SH-SY5Y (cell line): ENCODE data around the gene FSTL4.

Experiments used
- GATA2 ChIP-seq: IDR thresholded peaks from 2 replicates; pipeline ENCODE4 v1.6.1; 2011; ENCODE audit warnings: mild to moderate bottlenecking, low read depth, low read length
- GATA3 ChIP-seq: IDR thresholded peaks from 2 replicates; pipeline ENCODE4 v1.6.1; 2011; ENCODE audit warnings: low read depth, mild to moderate bottlenecking, low read length, moderate library complexity

FSTL4 gene

GRCh38 chr5:133317558-133317957 lies 294.8 kb downstream of the FSTL4 start:
- TF ChIP-seq GATA3: no peak
- TF ChIP-seq GATA2: no peak

DNA sequence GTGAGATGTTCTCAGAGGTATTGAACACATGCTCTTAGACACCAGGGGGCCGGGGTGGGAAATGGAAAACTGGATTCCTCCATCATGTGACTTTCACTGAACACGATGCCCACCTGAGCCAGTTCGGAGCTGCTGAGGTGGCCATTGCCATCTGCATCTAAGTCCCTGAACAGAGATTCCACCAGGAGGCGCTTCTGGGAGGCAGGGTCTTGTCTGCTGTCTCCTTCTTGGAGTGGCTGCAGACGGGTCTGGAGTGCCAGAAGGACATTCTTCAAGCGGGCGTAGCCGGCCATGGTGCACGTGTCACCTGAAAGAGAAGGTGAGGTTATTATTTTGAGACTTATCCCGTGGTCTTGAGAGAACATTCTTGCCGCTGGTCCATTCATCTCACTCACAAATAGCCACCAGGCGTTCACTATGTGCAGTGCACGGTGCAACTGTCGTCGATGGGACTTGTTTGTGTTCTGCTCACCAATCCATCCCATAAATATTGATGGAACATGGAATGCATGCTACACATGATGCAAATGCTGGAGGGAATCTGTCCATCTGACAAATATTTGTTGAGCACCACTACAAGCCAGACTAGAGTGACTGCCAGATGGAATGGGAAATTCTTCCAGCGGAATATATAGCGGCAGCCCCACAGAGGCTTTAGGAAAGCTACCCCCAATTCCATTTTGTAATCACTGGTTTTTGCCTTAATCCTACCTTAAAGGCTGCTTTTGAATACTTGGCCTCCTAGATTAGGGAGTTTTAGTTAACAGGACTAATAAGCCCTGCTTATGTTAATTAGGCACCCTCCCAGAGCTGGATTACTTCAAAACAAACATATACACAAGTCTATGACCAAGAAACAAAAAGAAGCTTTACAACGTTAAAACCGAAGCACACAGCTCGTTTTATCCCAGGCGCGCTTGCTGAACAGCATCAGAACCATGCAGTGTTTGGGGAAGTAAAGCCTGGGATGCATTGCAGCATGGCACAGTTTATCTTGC lies 295.7 kb downstream of the FSTL4 start:
- no peak for TF ChIP-seq GATA3
- no peak for TF ChIP-seq GATA2

GRCh38 chr5:133314086-133314485 lies 298.3 kb downstream of the FSTL4 start:
- TF ChIP-seq GATA2 (no peak), GATA3 (no peak)

DNA sequence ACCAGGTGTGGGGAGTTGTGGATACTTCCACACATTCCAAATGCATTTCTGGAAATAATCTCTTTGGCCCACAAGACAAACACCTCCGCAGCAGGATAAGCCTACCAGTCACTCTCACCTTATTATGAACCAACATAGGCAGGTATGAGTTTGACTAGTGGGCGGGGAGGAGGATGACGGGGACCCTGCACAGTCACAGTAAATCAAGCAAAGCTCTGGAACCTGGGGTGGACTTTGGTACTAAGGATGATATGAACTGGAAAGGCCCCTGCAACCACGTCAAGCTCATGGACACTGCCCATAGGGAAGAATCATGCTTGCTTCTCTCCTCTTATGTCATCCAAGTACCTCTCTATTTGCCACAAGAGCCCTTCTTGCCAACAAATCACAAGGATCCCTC lies 301.2 kb downstream of the FSTL4 start:
- TF ChIP-seq GATA2: no peak
- TF ChIP-seq GATA3: no peak

DNA sequence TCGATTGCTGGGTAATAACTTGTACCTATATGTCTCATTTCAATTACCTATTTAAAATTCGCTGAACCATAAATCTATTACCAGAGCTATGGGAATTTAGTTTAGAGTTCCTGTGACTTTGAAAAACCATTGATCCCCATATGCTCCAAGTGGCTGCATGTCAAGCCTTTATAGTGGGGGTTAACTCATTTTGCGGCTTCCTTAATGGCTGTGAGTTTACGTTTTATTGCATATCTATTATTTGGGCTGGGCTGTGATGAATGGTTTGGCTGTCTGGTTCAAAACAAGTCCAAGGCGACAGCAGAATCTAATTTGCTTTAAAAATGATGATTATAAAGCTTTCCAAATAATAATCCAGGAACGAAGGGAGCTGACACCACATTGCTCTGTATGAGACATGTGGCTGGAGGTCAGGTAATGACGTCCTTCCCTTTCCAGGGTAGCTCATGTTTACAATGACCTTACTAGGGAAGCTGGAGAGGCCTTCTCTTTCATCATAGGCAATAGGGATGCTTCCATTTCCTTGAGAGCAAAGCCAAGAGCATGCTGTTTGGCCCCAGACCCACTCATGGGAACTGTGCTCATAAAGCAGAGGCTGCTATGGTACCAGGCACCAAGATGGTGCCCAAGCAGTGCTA lies 302.2 kb downstream of the FSTL4 start:
- TF ChIP-seq GATA3 (no peak), GATA2 (no peak)

GRCh38 chr5:133309166-133309795 lies 303.1 kb downstream of the FSTL4 start:
- TF ChIP-seq GATA3 (no peak), GATA2 (no peak)

GRCh38 chr5:133307275-133307674 lies 305.1 kb downstream of the FSTL4 start:
- TF ChIP-seq GATA3 (no peak), GATA2 (no peak)

GRCh38 chr5:133304707-133305216 lies 307.6 kb downstream of the FSTL4 start:
- no peak for TF ChIP-seq GATA3
- no peak for TF ChIP-seq GATA2

DNA sequence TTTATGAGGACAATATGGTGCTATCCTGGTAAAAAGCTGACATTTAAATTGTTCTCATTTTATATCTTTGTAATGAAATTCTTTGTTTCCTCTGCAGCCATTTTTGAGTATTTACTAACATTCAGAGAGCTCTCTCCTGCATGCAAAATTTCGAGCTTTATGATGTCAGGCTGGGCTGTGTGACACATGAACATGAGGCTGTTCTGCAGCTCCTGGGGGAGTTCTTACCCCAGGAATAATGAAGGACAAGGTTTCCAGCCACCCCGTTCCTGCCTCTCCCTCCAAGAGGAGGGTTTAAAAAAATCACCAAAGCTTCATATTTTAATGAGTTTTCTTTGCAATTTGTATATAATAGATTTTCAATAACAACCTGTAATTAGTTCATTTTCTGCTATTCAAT lies 308.2 kb downstream of the FSTL4 start:
- no peak for TF ChIP-seq GATA3

DNA sequence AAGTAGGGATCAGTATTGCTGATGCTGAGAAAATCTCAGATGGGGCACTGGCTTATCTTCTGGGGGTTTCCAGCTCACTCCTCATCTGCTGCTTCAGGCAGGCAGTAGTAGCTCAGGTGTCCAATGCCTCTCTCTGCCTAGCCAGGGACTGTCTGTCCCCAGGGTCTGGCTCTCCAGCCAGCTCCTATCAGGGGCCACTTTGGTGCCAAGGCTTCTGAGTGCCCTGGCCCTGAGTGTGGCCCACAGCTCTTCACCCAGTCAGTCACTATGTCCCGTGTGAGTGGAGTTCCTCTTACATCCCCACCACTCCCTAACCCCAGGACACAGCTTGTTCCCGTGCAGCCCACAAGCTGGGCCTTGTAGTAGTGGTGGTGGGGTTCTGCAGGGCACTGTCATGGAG lies 309.0 kb downstream of the FSTL4 start:
- TF ChIP-seq GATA3: no peak
- no peak for TF ChIP-seq GATA2

GRCh38 chr5:133299728-133300127 lies 312.6 kb downstream of the FSTL4 start:
- TF ChIP-seq GATA2 (no peak), GATA3 (no peak)

GRCh38 chr5:133299021-133299420 lies 313.3 kb downstream of the FSTL4 start:
- TF ChIP-seq GATA3: no peak
- TF ChIP-seq GATA2: no peak

GRCh38 chr5:133298447-133298846 lies 313.9 kb downstream of the FSTL4 start:
- TF ChIP-seq GATA3 (no peak), GATA2 (no peak)

DNA sequence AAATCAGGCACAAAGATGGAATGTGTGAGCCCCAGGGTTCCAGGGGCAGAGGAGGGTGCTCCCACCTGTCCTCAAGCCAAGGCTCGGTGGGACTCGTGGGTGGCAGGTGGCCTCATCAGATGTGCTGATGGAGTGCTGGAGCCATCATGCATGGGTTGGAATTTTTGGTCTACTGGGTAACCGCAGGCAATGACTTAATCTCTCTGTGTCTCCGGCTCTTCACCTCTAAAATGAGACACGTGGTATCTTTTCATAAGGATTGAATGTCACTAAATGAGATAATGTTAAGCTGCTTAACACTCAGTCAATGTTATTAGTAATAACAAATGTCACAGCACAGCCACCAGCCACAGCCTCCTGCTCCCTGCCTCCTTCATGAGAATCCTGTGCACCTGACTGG lies 315.0 kb downstream of the FSTL4 start:
- TF ChIP-seq GATA3: no peak

GRCh38 chr5:133296624-133297023 lies 315.7 kb downstream of the FSTL4 start:
- TF ChIP-seq GATA3: no peak
- TF ChIP-seq GATA2: no peak

- no peak for TF ChIP-seq GATA3
Measured at GRCh38 chr5:133295520-133295919, 316.8 kb downstream of the FSTL4 start.

DNA sequence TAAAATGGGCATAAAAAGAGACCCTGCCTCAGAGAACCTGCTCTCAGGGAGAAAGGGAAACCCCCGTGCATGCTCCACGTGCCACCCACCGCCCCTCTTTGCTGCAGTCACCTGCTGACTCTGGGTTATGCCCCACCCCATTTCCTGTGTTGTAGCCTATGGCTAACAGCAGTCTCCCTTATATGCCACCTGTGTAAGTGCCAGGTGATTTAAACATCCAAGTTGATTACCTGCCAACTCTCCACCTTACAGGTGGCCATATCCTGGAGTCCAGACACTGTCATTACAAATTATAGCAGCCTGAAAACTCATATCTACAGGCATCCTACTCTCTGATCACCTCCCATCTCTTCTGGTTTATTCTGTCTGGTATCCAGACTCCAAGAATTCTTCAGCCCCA lies 318.0 kb downstream of the FSTL4 start:
- no peak for TF ChIP-seq GATA3
- TF ChIP-seq GATA2: no peak
